HG03558 (cell line): ENCODE data around the gene GTPBP3.
"Not testable (repeated sequence)": the region's sequence is repeated elsewhere in the genome, so short reads cannot be mapped to it uniquely, and the experiment has no call there.

Experiments used
- ATAC-seq: cut with Tn5 transposase; IDR thresholded peaks from one replicate; pipeline ENCODE4 v1.9.1; 2021; ENCODE audit warnings: moderate number of reproducible peaks; ENCODE audit not compliant: unreplicated experiment; ENCODE audit errors: extremely low read depth

Gene GTPBP3

DNA sequence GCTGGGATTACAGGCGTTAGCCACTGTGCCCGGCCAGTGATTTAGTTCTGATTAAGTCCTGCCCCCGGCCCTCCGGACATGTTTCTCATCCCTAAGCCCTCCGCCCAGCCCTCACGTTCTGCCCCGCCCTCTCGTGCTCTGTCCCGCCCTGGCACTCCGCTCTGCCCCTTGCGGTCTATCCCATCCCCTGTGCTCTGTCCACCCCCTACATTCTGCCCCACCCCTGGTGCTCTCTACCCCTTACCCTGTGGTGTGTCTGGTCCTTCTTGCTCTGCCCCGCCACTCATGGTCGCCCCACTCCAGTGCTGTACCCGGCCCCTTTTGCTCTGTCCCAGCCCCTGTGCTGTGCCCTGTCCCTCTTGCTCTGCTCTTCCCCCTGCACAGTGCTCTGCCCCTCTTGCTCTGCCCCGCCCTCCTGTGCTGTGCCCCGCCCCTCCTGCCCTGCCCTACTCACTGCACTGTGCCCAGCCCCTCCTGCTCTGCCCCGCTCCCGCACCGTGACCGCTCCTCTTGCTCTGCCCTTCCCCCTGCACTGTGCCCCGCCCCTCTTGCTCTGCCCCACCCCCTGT lies 3.0 kb downstream of the GTPBP3 start:
- ATAC-seq, result no peak

- no peak for ATAC-seq
These were observed 3.6 kb downstream of the GTPBP3 start for GRCh38 chr19:17340871-17341357.

DNA sequence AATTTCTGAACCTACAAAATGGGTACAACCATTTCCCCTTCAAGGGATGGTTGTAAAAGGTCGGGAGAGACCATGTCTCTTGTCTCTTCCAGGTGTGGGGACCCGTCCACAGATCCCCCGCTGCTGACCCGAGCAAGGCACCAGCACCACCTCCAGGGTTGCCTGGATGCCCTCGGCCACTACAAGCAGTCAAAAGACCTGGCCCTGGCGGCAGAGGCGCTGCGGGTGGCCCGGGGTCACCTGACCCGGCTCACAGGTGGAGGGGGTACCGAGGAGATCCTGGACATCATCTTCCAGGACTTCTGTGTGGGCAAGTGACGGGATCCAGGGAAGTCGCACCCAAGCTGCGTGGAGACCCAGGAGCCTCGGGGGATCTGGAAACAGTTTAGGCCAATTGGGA lies 4.0 kb downstream of the GTPBP3 start:
- no peak for ATAC-seq

DNA sequence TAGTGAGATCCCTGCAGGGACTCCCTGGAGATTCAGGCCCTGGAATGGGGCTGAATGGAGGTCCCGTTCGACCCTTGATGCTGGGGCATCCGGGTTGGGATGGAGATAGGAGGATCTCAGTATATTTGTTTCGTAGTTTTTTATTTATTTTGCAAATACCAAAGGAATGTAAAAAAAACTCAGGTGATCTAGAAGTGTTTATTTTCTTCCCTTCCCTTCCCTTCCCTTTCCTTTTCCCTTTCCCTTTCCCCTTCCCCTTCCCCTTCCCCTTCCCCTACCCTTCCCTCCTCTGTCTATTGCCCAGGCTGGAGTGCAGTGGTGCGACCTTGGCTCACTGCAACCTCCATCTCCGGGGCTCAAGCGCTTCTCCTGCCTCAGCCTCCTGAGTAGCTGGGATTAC lies 4.5 kb downstream of the GTPBP3 start:
- no peak for ATAC-seq

DNA sequence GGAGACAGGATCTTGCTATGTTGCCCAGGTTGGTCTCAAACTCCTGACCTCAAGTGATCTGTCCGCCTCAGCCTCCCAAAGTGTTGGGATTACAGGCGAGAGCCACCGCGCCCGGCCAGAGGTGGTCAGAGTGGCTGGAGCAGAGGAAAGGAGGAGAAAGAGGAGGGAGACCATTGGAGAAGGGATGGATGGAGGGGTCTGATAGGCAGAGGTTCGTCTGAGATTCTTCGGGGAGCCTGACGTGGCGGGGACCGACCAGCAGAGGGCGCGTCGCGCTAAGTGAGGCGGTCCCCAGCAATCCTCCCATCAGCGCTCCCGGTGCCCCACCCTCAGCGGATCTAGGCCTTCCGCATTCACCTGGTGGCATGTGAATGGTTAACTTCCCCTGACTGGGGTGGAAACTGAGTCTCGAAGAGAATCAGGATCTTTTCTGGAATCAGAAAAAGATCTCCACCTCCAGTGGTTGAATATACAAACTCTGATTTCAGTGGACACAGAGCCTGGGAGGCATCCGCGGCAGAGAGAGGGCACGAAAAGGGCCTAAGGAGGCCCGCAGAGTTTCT lies 8.8 kb downstream of the GTPBP3 start:
- ATAC-seq, result no peak

DNA sequence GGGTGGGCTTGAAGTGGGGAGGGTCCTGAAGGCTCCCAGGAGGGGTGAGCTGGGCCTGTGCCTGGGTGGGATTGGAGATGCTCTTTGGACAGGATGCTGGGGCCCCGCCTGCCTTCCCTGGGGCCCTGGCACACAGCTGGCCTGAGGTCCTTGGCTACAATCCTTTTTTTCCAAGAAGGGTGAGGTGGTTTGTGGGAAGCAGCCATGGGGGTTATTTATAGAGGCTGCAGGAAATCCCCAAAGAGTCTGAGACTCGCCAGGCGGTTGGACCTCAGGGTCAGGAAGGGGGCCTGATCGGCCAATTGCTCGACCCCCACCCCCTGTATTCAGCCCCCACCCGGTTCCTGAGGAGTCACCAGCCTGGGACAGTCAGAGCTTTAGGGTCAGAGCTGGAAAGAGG lies 10.0 kb downstream of the GTPBP3 start:
- no peak for ATAC-seq

DNA sequence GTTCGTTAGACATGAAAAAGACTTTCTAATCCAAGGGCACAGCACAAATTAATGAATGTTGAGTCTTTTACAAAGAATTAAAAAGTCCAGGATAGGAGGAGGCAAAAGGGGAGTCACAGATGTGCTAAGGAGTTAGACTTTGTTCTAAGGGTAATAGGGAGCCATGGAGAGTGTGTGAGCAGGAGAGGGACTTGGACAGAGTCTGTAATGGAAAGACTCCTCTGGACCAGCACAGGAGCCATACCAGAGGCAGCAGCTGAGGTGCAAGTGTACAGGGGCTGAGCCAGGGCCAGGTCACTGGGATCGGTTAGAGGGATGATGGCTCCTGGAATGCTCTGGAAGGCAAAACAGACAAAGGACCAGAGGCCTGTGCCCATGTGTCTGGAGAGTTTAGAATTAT lies 10.5 kb downstream of the GTPBP3 start:
- no peak for ATAC-seq

GRCh38 chr19:17348700-17349099 lies 11.3 kb downstream of the GTPBP3 start:
- no peak for ATAC-seq

DNA sequence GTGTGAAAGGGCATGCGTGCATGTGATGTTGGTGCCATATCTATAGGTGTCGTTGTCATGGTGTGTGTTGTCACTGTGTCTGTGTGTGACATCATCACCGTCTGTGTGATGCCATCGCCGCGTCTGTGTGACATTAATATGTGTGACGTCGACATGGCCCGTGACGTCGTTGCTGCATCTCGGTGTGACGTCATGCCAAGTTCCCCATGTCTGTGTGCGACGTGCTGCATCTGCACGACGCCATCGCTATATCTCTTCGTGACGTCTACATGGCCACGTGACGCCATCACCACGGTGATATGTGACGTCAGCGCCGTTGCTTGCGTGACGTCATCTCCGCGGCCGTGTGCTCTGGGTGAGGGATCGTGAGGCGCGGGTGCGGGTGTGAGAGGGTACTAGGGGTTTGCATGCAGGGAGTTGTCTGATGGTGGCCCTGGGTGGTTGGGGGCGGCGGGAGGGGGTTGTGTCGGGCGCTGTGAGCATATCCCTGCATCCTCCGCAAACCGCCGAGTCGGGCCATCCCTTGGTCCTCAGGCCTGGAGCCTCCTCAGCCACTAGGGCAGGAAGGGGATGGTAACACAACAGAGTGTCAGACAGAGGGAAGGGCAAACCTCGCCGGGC lies 14.6 kb downstream of the GTPBP3 start:
- no peak for ATAC-seq

GRCh38 chr19:17352608-17353280 lies 15.4 kb downstream of the GTPBP3 start:
- ATAC-seq, result no peak

GRCh38 chr19:17353386-17353785 lies 16.0 kb downstream of the GTPBP3 start:
- ATAC-seq, result no peak

- no peak for ATAC-seq
These were observed 19.8 kb downstream of the GTPBP3 start for GRCh38 chr19:17357078-17357666.

DNA sequence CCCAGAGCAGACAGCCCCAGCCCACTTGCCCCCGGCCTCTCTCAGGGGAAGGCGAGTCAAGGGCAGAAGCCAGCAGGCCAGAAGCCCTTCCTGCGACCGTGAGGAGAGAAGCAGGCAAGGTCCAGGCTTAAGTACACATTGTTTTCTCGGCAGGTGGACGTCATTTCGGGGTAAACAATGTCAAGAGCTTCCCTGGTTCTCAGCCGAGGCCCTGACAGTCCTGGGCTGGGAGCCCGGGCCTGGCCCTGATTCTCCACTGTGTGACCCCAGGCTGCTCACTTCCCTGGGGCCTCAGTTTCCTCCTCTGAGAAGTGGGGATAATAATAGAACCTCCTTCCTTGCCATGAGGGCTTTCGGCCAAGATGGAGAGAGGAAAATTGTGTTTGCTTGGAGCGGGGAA lies 20.4 kb downstream of the GTPBP3 start:
- ATAC-seq, result no peak

- no peak for ATAC-seq
These were observed 21.0 kb downstream of the GTPBP3 start for GRCh38 chr19:17358395-17358794.

DNA sequence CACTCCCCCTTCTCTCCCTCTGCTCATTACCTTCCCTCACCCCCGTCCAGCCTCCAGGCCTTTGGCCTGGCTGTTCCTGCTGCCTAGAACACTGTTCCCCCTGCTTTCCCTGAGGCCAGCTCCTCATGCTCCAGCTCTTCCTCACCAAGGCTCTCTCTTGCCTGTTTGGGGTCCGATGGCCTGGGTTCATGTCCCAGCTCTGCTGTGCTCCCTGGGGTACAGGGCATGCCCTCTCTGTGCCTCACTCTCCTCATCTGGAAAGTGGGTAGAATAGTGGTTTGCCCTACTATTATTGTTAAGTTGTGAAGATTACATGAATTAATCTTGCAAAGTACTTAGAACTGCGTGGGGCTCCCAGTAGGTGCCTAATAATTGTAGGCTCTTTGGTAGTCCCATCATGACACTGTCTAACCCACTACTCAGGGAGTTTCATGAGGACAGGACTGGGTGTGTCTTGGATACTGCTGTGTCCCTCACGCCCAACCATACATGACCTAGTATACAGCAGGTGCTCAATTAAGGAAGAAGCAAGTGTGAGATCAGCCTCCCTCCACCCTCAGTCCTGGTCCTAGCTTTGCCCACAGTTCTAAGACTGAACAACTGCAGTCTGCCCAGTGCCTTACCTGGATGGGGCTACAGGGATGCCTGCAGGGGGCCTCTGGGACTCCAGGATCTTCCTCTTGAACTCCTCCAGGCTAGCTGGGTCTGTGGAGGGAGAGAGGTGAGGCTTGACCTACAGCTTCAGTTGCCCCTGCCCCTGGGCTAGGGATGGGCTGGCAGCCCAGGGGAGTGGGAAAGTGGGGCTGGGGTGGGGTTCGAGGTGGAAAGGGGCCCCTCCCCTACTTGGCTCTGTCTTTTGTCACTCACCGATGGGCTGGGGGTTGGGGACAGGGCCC lies 22.8 kb downstream of the GTPBP3 start:
- no peak for ATAC-seq

GRCh38 chr19:17363852-17364605 lies 26.7 kb downstream of the GTPBP3 start:
- ATAC-seq, result not testable (repeated sequence)

DNA sequence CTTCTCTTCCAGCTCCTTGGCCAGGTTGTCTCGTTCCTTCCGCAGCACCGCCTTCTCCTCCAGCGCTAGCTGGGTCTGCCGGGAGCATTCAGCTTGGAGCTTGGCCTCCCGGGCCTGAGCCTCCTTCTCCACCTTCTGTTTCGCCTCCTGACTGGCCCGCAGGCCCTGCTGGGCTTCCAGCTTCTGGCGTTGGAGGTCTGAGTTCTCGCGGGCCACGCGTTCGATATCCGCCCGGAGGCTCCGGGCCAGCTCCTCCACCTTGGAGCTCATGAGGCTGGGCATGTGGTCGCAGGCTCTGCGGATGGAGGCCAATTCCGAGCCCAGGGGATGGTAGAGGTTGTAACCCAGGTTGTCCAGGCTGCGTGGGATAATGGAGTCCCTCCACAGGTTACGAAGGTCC lies 28.0 kb downstream of the GTPBP3 start:
- ATAC-seq, result no peak

DNA sequence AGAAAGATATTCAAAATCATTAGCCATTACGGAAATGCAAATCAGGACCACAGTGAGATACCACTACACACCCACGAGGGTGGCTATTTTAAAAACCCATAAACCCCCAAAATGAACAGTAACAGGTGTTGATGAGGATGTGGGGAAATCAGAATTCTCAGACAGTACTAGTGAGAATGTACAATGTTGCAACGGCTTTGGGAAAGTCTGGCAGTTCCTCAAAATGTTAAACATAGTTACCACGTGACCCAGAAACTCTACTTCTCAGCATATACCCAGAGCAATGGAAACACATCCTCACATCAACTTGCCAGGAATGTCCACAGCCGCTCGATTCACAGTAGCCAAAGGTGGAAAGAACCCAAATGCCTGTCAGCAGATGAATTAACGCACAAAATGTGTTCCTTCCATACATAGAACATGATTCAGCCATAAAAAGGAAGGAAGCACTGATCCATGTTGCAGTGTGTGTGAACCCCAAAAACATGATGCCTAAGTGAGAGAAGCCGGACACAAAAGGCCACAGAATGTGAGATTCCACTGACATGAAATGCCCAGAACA lies 32.8 kb downstream of the GTPBP3 start:
- ATAC-seq, result peak; percentile 70
